GM12801 (cell line): ENCODE measurements around the gene HOXA7.

Experiments
- CTCF ChIP-seq: IDR thresholded peaks from one replicate; pipeline ENCODE4 v1.5.1; 2011; ENCODE audit warnings: control low read depth; ENCODE audit not compliant: insufficient read length; ENCODE audit errors: extremely low read depth

HOXA7 gene

GRCh38 chr7:27112955-27113949 is 43.2 kb downstream of the HOXA7 start:
- no peak for TF ChIP-seq CTCF

- no peak for TF ChIP-seq CTCF
Observed at GRCh38 chr7:27112361-27112760, 44.1 kb downstream of the HOXA7 start.

GRCh38 chr7:27111751-27112277 is 44.7 kb downstream of the HOXA7 start:
- no peak for TF ChIP-seq CTCF

GRCh38 chr7:27111042-27111750 is 45.3 kb downstream of the HOXA7 start:
- TF ChIP-seq CTCF: no peak

- TF ChIP-seq CTCF: no peak
Observed at GRCh38 chr7:27110186-27111031, 46.1 kb downstream of the HOXA7 start.

- TF ChIP-seq CTCF: no peak
Observed at GRCh38 chr7:27109466-27110185, 46.8 kb downstream of the HOXA7 start.
